ENCODE results near the gene CD8A. TPM values are rescaled to one million over a fixed set of nuclear protein-coding genes. Genes with fewer than 3 reads are reported as not detected.

The CD8A gene
- total RNA-seq, 2 donors from 2014 or later = 1.2 to 1.6 TPM

DNA sequence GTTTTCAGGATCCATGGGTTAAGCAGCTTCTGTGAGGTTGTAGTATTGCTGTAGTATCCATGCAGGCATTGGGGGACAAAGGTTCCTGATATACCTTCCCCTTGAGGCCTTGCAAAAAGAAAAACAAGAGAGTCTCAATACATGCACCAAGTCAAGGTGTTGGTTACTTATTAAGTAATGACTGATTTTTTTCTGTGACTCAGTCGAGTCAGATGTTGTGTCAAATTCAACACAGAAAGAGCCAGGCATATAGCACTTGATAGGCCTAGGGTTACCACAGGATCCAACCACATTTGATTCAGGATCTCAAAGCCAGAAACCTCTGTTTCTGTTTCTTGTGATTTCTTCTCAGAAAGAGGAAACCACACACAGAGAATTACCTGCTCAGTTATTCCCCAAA lies 24.9 kb upstream of the CD8A start:
- Histone ChIP-seq H3K4me3 (no peak overlapping the region), H3K9ac (ENCODE audit: low read depth in 2 of 2, low read length in 2 of 2) (no peak overlapping the region), H3K36me3 (no peaks in the 10 kb centered on the region), H3K9me3 (no peaks in the 10 kb centered on the region), H3K4me1 (no peaks in the 10 kb centered on the region), H3K27me3 (no peaks in the 10 kb centered on the region), H3K27ac (no peak overlapping the region)
- TF ChIP-seq, protein P1, sequence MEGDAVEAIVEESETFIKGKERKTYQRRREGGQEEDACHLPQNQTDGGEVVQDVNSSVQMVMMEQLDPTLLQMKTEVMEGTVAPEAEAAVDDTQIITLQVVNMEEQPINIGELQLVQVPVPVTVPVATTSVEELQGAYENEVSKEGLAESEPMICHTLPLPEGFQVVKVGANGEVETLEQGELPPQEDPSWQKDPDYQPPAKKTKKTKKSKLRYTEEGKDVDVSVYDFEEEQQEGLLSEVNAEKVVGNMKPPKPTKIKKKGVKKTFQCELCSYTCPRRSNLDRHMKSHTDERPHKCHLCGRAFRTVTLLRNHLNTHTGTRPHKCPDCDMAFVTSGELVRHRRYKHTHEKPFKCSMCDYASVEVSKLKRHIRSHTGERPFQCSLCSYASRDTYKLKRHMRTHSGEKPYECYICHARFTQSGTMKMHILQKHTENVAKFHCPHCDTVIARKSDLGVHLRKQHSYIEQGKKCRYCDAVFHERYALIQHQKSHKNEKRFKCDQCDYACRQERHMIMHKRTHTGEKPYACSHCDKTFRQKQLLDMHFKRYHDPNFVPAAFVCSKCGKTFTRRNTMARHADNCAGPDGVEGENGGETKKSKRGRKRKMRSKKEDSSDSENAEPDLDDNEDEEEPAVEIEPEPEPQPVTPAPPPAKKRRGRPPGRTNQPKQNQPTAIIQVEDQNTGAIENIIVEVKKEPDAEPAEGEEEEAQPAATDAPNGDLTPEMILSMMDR (IDR thresholded peaks at IDR 0.05) = no peak
- DNase-seq = no peak
- intact Hi-C loops (cut with DNase I) = no loop called here

DNA sequence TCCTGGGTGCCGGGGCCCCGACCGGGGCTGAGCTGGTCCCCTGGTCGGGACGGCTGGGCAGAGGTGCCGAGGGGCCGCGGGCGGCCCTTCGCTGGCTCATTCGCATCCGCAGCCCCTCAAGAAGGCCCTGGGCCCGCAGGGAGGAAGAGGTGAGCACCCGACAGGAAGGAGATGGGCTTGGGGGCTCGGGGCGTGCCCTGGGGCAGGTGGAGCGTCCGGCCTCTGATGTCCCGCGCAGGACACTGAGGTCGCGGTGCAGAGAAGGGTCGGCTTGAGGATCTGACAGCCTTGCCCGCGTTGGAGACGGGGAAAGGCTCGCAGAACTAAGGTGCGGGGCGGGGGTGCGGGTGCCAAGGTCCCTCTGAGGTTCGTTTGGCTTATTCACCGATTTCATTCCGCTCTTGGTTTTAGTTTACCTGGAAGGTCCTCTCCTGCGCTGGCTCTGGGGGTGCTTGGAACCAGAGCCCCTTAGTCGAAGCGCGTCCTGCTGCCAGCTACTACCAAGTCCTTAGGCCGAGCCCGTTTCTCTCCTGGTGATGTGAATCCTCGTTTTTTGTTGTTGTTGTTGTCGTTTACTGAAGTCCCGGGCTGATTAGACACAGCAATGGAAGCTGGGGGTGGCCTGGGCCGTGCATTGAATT lies 18.9 kb upstream of the CD8A start:
- H3K4me1 ChIP-seq = no peaks in the 10 kb centered on the region
- TF ChIP-seq, protein P1 (IDR thresholded peaks at IDR 0.05) = no peak
- H3K4me3 ChIP-seq = no peak overlapping the region
- no peak overlapping the region for H3K27ac ChIP-seq
- peaks cover 17% of the 10 kb centered on the region for H3K27me3 ChIP-seq
- no peak overlapping the region for H3K9ac ChIP-seq (ENCODE audit: low read depth in 2 of 2, low read length in 2 of 2)
- H3K9me3 ChIP-seq = no peaks in the 10 kb centered on the region
- H3K36me3 ChIP-seq = no peaks in the 10 kb centered on the region
- intact Hi-C loops (cut with DNase I) = no loop called here
- no peak for DNase-seq

DNA sequence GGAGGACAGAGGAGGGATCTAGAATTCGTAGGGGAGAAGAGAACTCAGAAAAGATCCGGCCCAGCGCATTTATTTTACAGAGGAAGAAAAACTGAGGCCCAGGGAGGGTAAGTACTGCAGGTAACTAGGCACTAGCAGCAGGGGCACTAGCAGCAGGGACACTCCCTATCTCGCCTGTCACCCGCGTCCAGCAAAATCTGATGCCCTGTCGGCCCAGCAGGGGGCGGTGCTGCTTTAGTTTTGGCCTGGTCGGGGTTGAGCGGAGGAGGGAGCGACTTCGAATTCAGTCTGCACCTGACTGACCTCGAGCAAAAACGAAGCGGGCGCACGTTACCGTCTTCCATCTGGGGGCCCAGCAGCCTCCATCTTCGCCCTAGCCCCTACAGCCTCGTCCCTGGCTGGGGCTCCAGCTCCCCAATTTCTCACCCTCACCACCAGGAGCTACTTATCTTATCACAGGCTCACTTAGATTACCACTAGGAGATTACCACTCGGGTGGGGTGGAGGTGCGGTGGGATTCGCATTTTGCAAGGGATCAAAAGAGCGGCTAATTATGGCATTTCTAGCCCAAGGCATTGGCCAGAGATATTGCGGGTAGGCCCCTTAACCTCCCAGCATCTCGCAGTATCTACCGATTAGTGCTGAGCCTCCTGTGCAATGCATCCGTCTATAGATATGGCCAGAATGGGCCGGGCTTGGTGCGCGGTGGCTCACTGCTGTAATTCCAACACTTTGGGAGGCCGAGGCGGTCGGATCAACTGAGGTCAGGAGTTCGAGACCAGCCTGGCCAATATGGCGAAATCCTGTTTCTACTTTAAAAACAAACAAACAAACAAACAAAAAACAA lies 17.8 kb upstream of the CD8A start:
- peak overlapping the region; percentile 34 for H3K4me3 ChIP-seq
- H3K9ac ChIP-seq (ENCODE audit: low read depth in 2 of 2, low read length in 2 of 2) = peak overlapping the region; percentile 16 to 61
- no peaks in the 10 kb centered on the region for H3K36me3 ChIP-seq
- H3K27me3 ChIP-seq = peaks cover 17% of the 10 kb centered on the region
- TF ChIP-seq, protein P1 (IDR thresholded peaks at IDR 0.05) = peak; percentile 90
- H3K4me1 ChIP-seq = no peaks in the 10 kb centered on the region
- intact Hi-C loops (cut with DNase I) = no loop called here
- peak; percentile 93 for DNase-seq
- no peaks in the 10 kb centered on the region for H3K9me3 ChIP-seq
- no peak overlapping the region for H3K27ac ChIP-seq

DNA sequence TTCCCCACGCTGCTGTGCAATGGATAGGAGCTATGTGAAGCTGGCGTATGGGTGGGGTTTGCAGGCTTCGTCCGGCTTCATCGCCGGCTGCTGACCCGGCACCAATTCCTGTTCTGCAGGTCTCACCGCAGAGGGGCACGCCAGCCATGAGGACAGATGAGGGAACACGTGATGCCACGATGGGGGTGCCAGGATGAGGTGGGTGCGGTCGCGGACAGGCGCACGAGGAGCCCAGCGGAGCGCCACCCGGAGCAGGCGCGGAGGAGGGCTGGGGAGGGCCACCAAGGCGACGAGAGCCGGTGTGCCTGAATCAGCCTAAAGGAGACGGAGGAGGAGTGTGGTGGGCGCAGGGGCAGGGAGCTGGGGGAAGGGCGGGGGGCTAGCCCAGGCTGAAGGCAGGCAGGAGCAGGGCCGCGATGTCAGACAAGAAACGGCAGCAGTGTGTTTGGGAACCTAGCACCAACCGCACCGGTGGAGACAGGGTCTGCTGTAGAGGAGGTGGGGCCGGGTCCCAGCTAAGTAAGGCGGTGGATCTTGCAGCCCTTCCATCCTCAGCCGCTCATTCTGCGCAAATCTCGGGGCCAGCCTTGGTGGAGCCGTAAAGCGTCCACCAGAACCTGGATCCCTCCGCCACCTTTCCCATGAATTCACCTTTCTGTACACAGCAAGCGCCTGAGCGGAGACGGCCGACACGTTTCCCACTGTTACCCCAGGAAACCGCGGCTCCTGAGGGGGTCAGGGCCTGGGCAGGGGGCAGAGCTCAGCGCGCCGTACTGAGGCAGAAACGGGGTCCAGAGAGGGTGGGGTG lies 17.0 kb upstream of the CD8A start:
- H3K9me3 ChIP-seq = no peaks in the 10 kb centered on the region
- no peaks in the 10 kb centered on the region for H3K4me1 ChIP-seq
- TF ChIP-seq, protein P1 (IDR thresholded peaks at IDR 0.05) = no peak
- peaks cover 17% of the 10 kb centered on the region for H3K27me3 ChIP-seq
- H3K27ac ChIP-seq = no peak overlapping the region
- peak overlapping the region in 1 of 2 donors; percentile 61 for H3K9ac ChIP-seq (ENCODE audit: low read depth in 2 of 2, low read length in 2 of 2)
- H3K4me3 ChIP-seq = peak overlapping the region; percentile 34
- peak; percentile 60 for DNase-seq
- intact Hi-C loops (cut with DNase I) = no loop called here
- no peaks in the 10 kb centered on the region for H3K36me3 ChIP-seq

DNA sequence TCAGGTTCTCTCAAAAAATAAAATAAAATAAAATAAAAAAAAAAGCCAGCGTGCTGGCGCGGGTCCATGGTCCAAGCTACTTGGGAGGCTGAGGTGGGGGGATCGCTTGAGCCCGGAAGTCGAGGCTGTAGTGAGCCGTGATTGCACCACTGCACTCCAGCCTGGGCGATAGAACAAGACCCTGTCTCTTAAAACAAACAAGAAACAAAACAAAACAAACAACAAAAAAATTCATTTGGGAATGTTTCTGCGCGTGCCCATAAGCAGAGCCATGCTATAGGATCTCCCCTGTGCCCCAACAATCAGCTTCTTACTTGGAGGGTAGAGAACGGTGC lies 16.4 kb upstream of the CD8A start:
- no peak overlapping the region for H3K27ac ChIP-seq
- H3K4me3 ChIP-seq = peak overlapping the region; percentile 34
- no peaks in the 10 kb centered on the region for H3K36me3 ChIP-seq
- no peaks in the 10 kb centered on the region for H3K9me3 ChIP-seq
- H3K27me3 ChIP-seq = peaks cover 17% of the 10 kb centered on the region
- H3K4me1 ChIP-seq = no peaks in the 10 kb centered on the region
- intact Hi-C loops (cut with DNase I) = no loop called here
- TF ChIP-seq, protein P1 (IDR thresholded peaks at IDR 0.05) = no peak
- H3K9ac ChIP-seq (ENCODE audit: low read depth in 2 of 2, low read length in 2 of 2) = peak overlapping the region in 1 of 2 donors; percentile 61
- no peak for DNase-seq

All from colonic mucosa (tissue), 4 donors.